ENCODE results near the gene WNT2B. TPM values are rescaled to one million over a fixed set of nuclear protein-coding genes. Genes with fewer than 3 reads are reported as not detected.

The WNT2B gene
- total and polyA plus RNA-seq, 9 of the 15 experiments (the other 6 are each of a cell fraction or from before 2014, with no cell fraction given), result 0.02 to 0.06 (median 0.04) TPM; not detected in 3

- peak; percentile 71 for TF ChIP-seq MYC (IDR thresholded peaks at IDR 0.05; ENCODE audit: low read depth, low read length)
- no peak for TF ChIP-seq MYC (CRISPR knock-in tag; IDR thresholded peaks at IDR 0.05; ENCODE audit: borderline replicate concordance, low read depth)
- peak; percentile 82 for TF ChIP-seq MTA1 (IDR thresholded peaks at IDR 0.05; ENCODE audit: borderline replicate concordance)
- no peak for TF ChIP-seq KLF13 (tag; IDR thresholded peaks at IDR 0.05; ENCODE audit: borderline replicate concordance, low read depth)
- TF ChIP-seq HNRNPUL1 (IDR thresholded peaks at IDR 0.05; ENCODE audit: low read length), result no peak
- TF ChIP-seq MAFK (IDR thresholded peaks at IDR 0.05; ENCODE audit: low read length), result peak; percentile 13; the same call in 1 of the 2 replicates
- TF ChIP-seq, protein P1, sequence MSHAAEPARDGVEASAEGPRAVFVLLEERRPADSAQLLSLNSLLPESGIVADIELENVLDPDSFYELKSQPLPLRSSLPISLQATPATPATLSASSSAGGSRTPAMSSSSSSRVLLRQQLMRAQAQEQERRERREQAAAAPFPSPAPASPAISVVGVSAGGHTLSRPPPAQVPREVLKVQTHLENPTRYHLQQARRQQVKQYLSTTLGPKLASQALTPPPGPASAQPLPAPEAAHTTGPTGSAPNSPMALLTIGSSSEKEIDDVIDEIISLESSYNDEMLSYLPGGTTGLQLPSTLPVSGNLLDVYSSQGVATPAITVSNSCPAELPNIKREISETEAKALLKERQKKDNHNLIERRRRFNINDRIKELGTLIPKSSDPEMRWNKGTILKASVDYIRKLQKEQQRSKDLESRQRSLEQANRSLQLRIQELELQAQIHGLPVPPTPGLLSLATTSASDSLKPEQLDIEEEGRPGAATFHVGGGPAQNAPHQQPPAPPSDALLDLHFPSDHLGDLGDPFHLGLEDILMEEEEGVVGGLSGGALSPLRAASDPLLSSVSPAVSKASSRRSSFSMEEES (CRISPR knock-in tag; IDR thresholded peaks at IDR 0.05), result no peak
- no peak for TF ChIP-seq ZNF217 (CRISPR knock-in tag; IDR thresholded peaks at IDR 0.05)
- no peak for TF ChIP-seq ASH1L (IDR thresholded peaks at IDR 0.05; ENCODE audit: borderline replicate concordance, low read depth, partially characterized antibody)
- TF ChIP-seq, protein P2, sequence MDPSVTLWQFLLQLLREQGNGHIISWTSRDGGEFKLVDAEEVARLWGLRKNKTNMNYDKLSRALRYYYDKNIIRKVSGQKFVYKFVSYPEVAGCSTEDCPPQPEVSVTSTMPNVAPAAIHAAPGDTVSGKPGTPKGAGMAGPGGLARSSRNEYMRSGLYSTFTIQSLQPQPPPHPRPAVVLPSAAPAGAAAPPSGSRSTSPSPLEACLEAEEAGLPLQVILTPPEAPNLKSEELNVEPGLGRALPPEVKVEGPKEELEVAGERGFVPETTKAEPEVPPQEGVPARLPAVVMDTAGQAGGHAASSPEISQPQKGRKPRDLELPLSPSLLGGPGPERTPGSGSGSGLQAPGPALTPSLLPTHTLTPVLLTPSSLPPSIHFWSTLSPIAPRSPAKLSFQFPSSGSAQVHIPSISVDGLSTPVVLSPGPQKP (CRISPR knock-in tag; IDR thresholded peaks at IDR 0.05), result no peak
- peak; percentile 29; the same call in 1 of the 2 replicates for TF ChIP-seq GATAD2A (IDR thresholded peaks at IDR 0.05)
- no peak for TF ChIP-seq U2AF1 (optimal IDR thresholded peaks at IDR 0.05; ENCODE audit: low read depth, low read length)
- TF ChIP-seq PBX2 (CRISPR knock-in tag; IDR thresholded peaks at IDR 0.05; ENCODE audit: low read depth), result no peak
- peak; percentile 70 for TF ChIP-seq PBX2 (tag; conservative IDR thresholded peaks at IDR 0.05; ENCODE audit: low read depth)
- TF ChIP-seq ZKSCAN8 (CRISPR knock-in tag; IDR thresholded peaks at IDR 0.05), result 0 out of 2 replicates have a peak, but pooled peaks have one; percentile 23
- TF ChIP-seq DPF2 (IDR thresholded peaks at IDR 0.05), result peak; percentile 95
- TF ChIP-seq GTF2F1 (IDR thresholded peaks at IDR 0.05; ENCODE audit: low read depth, low read length), result no peak
- no peak for TF ChIP-seq SNIP1 (IDR thresholded peaks at IDR 0.05; ENCODE audit: low read depth)
- no peak for TF ChIP-seq TEAD1 (CRISPR knock-in tag; IDR thresholded peaks at IDR 0.05)
- no peak for TF ChIP-seq ATF6 (CRISPR knock-in tag; IDR thresholded peaks at IDR 0.05)
- no peak for TF ChIP-seq ILK (tag; IDR thresholded peaks at IDR 0.05; ENCODE audit: borderline replicate concordance, low read depth)
- TF ChIP-seq NFIC (IDR thresholded peaks at IDR 0.05), result no peak
- no peak for TF ChIP-seq ETV5 (CRISPR knock-in tag; IDR thresholded peaks at IDR 0.05; ENCODE audit: low read depth)
Measured at GRCh38 chr1:112575154-112575804, 66.5 kb downstream of the WNT2B start (continued).

Data from K562 (cell line).